GM23338 (cell line): Measurements from ENCODE around the gene DPYD. TPM values are rescaled to one million over a fixed set of nuclear protein-coding genes. Genes with fewer than 3 reads are reported as not detected.

Experiments used
- ATAC-seq: fragments of 200-7000 bp; cut with Tn5 transposase; 3 replicates; pipeline ENCODE4 v1.9.1; 2020
- DNase-seq: peaks from one replicate; pipeline ENCODE4 v3.0.0-alpha.2; 2015; ENCODE audit warnings: low spot score
- H2AFZ ChIP-seq: fragments of 200-600 bp; sonication (generic); 2 replicates; pipeline ENCODE4 v1.8.0; 2016; ENCODE audit warnings: antibody characterized with exemption, mild to moderate bottlenecking, moderate library complexity
- H3F3A ChIP-seq: fragments of 200-600 bp; sonication (generic); replicated peaks from 2 replicates; pipeline ENCODE4 v1.8.0; 2017; ENCODE audit warnings: antibody characterized with exemption, mixed run types, low read depth
- H3K27ac ChIP-seq: fragments of 200-600 bp; sonication (generic); 2 replicates; pipeline ENCODE4 v1.6.1; 2016; ENCODE audit warnings: low read depth
- H3K27me3 ChIP-seq: fragments of 200-600 bp; sonication (generic); 2 replicates; pipeline ENCODE4 v1.8.0; 2016; ENCODE audit warnings: mild to moderate bottlenecking, mixed run types, moderate library complexity; ENCODE audit not compliant: insufficient read depth
- H3K36me3 ChIP-seq: fragments of 200-600 bp; sonication (generic); 2 replicates; pipeline ENCODE4 v1.8.0; 2016; ENCODE audit warnings: mild to moderate bottlenecking; ENCODE audit not compliant: insufficient read depth
- H3K4me1 ChIP-seq: fragments of 200-600 bp; sonication (generic); 2 replicates; pipeline ENCODE4 v1.8.0; 2016; ENCODE audit warnings: mild to moderate bottlenecking, moderate library complexity; ENCODE audit not compliant: insufficient read depth
- H3K4me2 ChIP-seq: fragments of 200-600 bp; sonication (generic); 2 replicates; pipeline ENCODE4 v1.7.1; 2017; ENCODE audit warnings: mixed run types
- H3K4me3 ChIP-seq: fragments of 200-600 bp; sonication (generic); 2 replicates; pipeline ENCODE4 v1.6.1; 2016; ENCODE audit warnings: mixed run types
- H3K79me2 ChIP-seq: fragments of 200-600 bp; sonication (generic); replicated peaks from 2 replicates; pipeline ENCODE4 v1.8.0; 2017; ENCODE audit warnings: mild to moderate bottlenecking; ENCODE audit not compliant: insufficient read depth
- H3K9me2 ChIP-seq: fragments of 200-600 bp; sonication (generic); 2 replicates; pipeline ENCODE4 v1.8.0; 2017; ENCODE audit not compliant: insufficient read depth
- H4K20me1 ChIP-seq: fragments of 200-600 bp; sonication (generic); replicated peaks from 2 replicates; pipeline ENCODE4 v1.8.0; 2017; ENCODE audit warnings: mild to moderate bottlenecking; ENCODE audit not compliant: insufficient read depth
- H3K27ac Mint-ChIP-seq: 2 replicates; pipeline ENCODE4 v1.8.0; 2020; ENCODE audit warnings: inconsistent platforms, mild to moderate bottlenecking, moderate library complexity, mixed read lengths
- H3K27me3 Mint-ChIP-seq: 3 replicates; pipeline ENCODE4 v1.8.0; 2022; ENCODE audit warnings: low read depth, mild to moderate bottlenecking, moderate library complexity, mixed read lengths, inconsistent platforms; ENCODE audit not compliant: insufficient read depth, poor library complexity
- H3K36me3 Mint-ChIP-seq: 3 replicates; pipeline ENCODE4 v1.8.0; 2021; ENCODE audit warnings: low read depth, mild to moderate bottlenecking, inconsistent platforms, moderate library complexity, mixed read lengths
- H3K4me1 Mint-ChIP-seq: 3 replicates; pipeline ENCODE4 v1.8.0; 2020; ENCODE audit warnings: mild to moderate bottlenecking, inconsistent platforms, mixed read lengths
- H3K4me3 Mint-ChIP-seq: 3 replicates; pipeline ENCODE4 v1.8.0; 2021; ENCODE audit warnings: moderate library complexity, mild to moderate bottlenecking, inconsistent platforms, mixed read lengths
- H3K9me3 Mint-ChIP-seq: 3 replicates; pipeline ENCODE4 v1.8.0; 2020; ENCODE audit warnings: moderate library complexity, mild to moderate bottlenecking, inconsistent platforms, mixed read lengths
- CREB1 ChIP-seq: fragments of 250-450 bp; sonication (Bioruptor Pico); IDR thresholded peaks from 2 replicates; pipeline ENCODE4 v1.5.0; 2020; ENCODE audit warnings: low read depth, mild to moderate bottlenecking, moderate library complexity
- CTCF ChIP-seq, 2 experiments: fragments of 200-600 bp in 1 of 2; sonication (generic) in 1 of 2; conservative IDR thresholded peaks; 2 replicates each; pipeline versions ENCODE4 v1.5.1 to v1.6.1; 2016 to 2017; ENCODE audit warnings: antibody characterized with exemption in 2 of 2, low read depth in 2 of 2, mild to moderate bottlenecking in 2 of 2, moderate library complexity in 1 of 2
- ETS1 ChIP-seq: IDR thresholded peaks from 2 replicates; pipeline ENCODE4 v1.6.1; 2016; ENCODE audit warnings: antibody characterized with exemption
- EZH2 ChIP-seq: fragments of 200-600 bp; sonication (generic); IDR thresholded peaks from one replicate; pipeline ENCODE4 v1.8.0; 2017; ENCODE audit warnings: antibody characterized with exemption, mild to moderate bottlenecking, low read depth; ENCODE audit not compliant: unreplicated experiment
- EZH2phosphoT487 ChIP-seq: fragments of 200-600 bp; sonication (generic); IDR thresholded peaks from one replicate; pipeline ENCODE4 v1.8.1; 2018; ENCODE audit warnings: antibody characterized with exemption; ENCODE audit not compliant: unreplicated experiment
- JUNB ChIP-seq: IDR thresholded peaks from one replicate; pipeline ENCODE4 v1.6.1; 2016; ENCODE audit warnings: antibody characterized with exemption; ENCODE audit not compliant: unreplicated experiment
- NANOG ChIP-seq: IDR thresholded peaks from 2 replicates; pipeline ENCODE4 v1.6.1; 2016; ENCODE audit warnings: antibody characterized with exemption, borderline replicate concordance
- POLR2AphosphoS5 ChIP-seq: IDR thresholded peaks from 2 replicates; pipeline ENCODE4 v1.6.1; 2016; ENCODE audit warnings: antibody characterized with exemption, low read depth
- REST ChIP-seq: IDR thresholded peaks from one replicate; pipeline ENCODE4 v1.6.1; 2018; ENCODE audit warnings: antibody characterized with exemption; ENCODE audit not compliant: unreplicated experiment
- STAT1 ChIP-seq: IDR thresholded peaks from one replicate; pipeline ENCODE4 v1.6.1; 2016; ENCODE audit warnings: antibody characterized with exemption; ENCODE audit not compliant: unreplicated experiment
- ZNF114 ChIP-seq: fragments of 250-450 bp; sonication (Bioruptor Pico); IDR thresholded peaks from 2 replicates; pipeline ENCODE4 v1.5.0; 2020; ENCODE audit warnings: mild to moderate bottlenecking, moderate library complexity
- ZNF331 ChIP-seq: fragments of 250-450 bp; sonication (Bioruptor Pico); IDR thresholded peaks from 2 replicates; pipeline ENCODE4 v1.5.0; 2020; ENCODE audit warnings: low read depth, mild to moderate bottlenecking, moderate library complexity
- polyA plus RNA-seq: library from polyadenylated mRNA; unstranded; fragments of >200 nt; fragmentation: Nextera tagmentation; extraction: Ambion mirVana; gene quantifications from 2 replicates; pipeline ENCODE4 v1.2.1, GENCODE V29; 2016
- total RNA-seq: library from RNA; depleted of rRNA; stranded (reverse); fragments of >200 nt; shearing (Covaris generic); gene quantifications from 2 replicates; pipeline ENCODE4 v1.2.3, GENCODE V29; 2014

The DPYD gene
- total and polyA plus RNA-seq, 2 experiments from 2014 or later = 0.50 to 1.6 TPM

- TF ChIP-seq CTCF (conservative IDR thresholded peaks at IDR 0.05; ENCODE audit: low read depth in 2 of 2) (no peak), EZH2phosphoT487 (no peak), POLR2AphosphoS5 (no peak), ZNF114 (CRISPR knock-in tag) (no peak), STAT1 (no peak)
Observed at GRCh38 chr1:97593192-97593591, 327.6 kb downstream of the DPYD start (continued).

- H3K79me2 ChIP-seq = no peaks in the 10 kb centered on the region
- H3K4me3 Mint-ChIP-seq = no peak overlapping the region
- no peak overlapping the region for H2AFZ ChIP-seq
- H3K27me3 ChIP-seq = no peaks in the 10 kb centered on the region
- no peak for DNase-seq
- no peaks in the 10 kb centered on the region for H4K20me1 ChIP-seq
- H3K27ac Mint-ChIP-seq = no peak overlapping the region
- H3F3A ChIP-seq = no peaks in the 10 kb centered on the region
- H3K27me3 Mint-ChIP-seq = no peaks in the 10 kb centered on the region
- H3K4me2 ChIP-seq = no peak overlapping the region
- H3K4me1 ChIP-seq = 0 out of 2 replicates have a peak, but pooled peaks cover 3% of the 10 kb centered on the region
- H3K36me3 Mint-ChIP-seq = no peaks in the 10 kb centered on the region
- no peak for ATAC-seq
- H3K4me3 ChIP-seq = no peak overlapping the region
- H3K9me2 ChIP-seq = no peaks in the 10 kb centered on the region
- H3K36me3 ChIP-seq = no peaks in the 10 kb centered on the region
- H3K4me1 Mint-ChIP-seq = no peaks in the 10 kb centered on the region; the same call in 2 of the 3 replicates
- no peak overlapping the region; the same call in 1 of the 2 replicates for H3K27ac ChIP-seq
- H3K9me3 Mint-ChIP-seq = no peaks in the 10 kb centered on the region
- TF ChIP-seq EZH2 = no peak
- TF ChIP-seq ZNF114 (CRISPR knock-in tag) = no peak
- TF ChIP-seq NANOG = no peak
- no peak for TF ChIP-seq CTCF (conservative IDR thresholded peaks at IDR 0.05; ENCODE audit: low read depth in 2 of 2)
- TF ChIP-seq EZH2phosphoT487 = no peak
- TF ChIP-seq JUNB = no peak
- TF ChIP-seq ETS1 = no peak
- no peak for TF ChIP-seq CREB1 (CRISPR knock-in tag)
- no peak for TF ChIP-seq REST
- no peak for TF ChIP-seq POLR2AphosphoS5
- no peak for TF ChIP-seq ZNF331
- TF ChIP-seq STAT1 = no peak
Observed at GRCh38 chr1:97588772-97589171, 332.1 kb downstream of the DPYD start.
